Lung (tissue), 12 donors: ENCODE results near the gene GNL3L. TPM values are rescaled to one million over a fixed set of nuclear protein-coding genes. Genes with fewer than 3 reads are reported as not detected.

Source experiments
- ATAC-seq: fragments of 200-7000 bp; cut with Tn5 transposase; one replicate; pipeline ENCODE4 v1.9.1; 2020; ENCODE audit warnings: moderate number of reproducible peaks; ENCODE audit not compliant: insufficient read depth, low FRiP score
- DNase-seq, 3 donors: peaks; one replicate each; pipeline ENCODE4 v3.0.0-alpha.2; 2013 to 2017
- H3K27ac ChIP-seq, 2 donors: one replicate each; pipeline ENCODE4 v1.5.1; 2013; ENCODE audit warnings: mild to moderate bottlenecking in 2 of 2, moderate library complexity in 2 of 2, control low read depth in 1 of 2, inconsistent platforms in 1 of 2, low read depth in 1 of 2, low read length in 1 of 2
- H3K27me3 ChIP-seq, 3 donors: one replicate each; pipeline ENCODE4 v1.5.1; 2013; ENCODE audit warnings: low read length in 2 of 3; ENCODE audit not compliant: control insufficient read depth in 3 of 3, insufficient read depth in 3 of 3
- H3K36me3 ChIP-seq, 4 donors: one replicate each; pipeline ENCODE4 v1.5.1; 2013; ENCODE audit warnings: low read length in 4 of 4, mild to moderate bottlenecking in 1 of 4, moderate library complexity in 1 of 4; ENCODE audit not compliant: control insufficient read depth in 4 of 4, insufficient read depth in 4 of 4
- H3K4me1 ChIP-seq, 5 donors: one replicate each; pipeline ENCODE4 v1.5.1; 2013; ENCODE audit warnings: low read length in 5 of 5, mild to moderate bottlenecking in 2 of 5, moderate library complexity in 1 of 5; ENCODE audit not compliant: control insufficient read depth in 5 of 5, insufficient read depth in 5 of 5
- H3K4me3 ChIP-seq: one replicate; pipeline ENCODE4 v1.5.1; 2013; ENCODE audit warnings: mild to moderate bottlenecking, control low read depth, moderate library complexity
- H3K9ac ChIP-seq, 2 donors: one replicate each; pipeline ENCODE4 v1.5.1; 2013; ENCODE audit warnings: low read length in 2 of 2, control low read depth in 1 of 2; ENCODE audit not compliant: insufficient read depth in 1 of 2
- H3K9me3 ChIP-seq, 4 donors: one replicate each; pipeline ENCODE4 v1.5.1; 2013; ENCODE audit warnings: low read length in 3 of 4, mild to moderate bottlenecking in 1 of 4, moderate library complexity in 1 of 4; ENCODE audit not compliant: control insufficient read depth in 4 of 4, insufficient read depth in 3 of 4
- CTCF ChIP-seq: IDR thresholded peaks from 2 replicates; pipeline ENCODE4 v1.5.1; 2012; ENCODE audit warnings: mild to moderate bottlenecking; ENCODE audit errors: control extremely low read depth, extremely low read depth
- WGBS, 2 donors: extraction: QIAGEN DNeasy Blood & Tissue Kit; methylation state at CpG; one replicate each; pipeline ENCODE4 v1.1.7; 2013; 5-methylcytosine and 5-hydroxymethylcytosine counted together
- polyA plus RNA-seq, 2 donors: library from polyadenylated mRNA; stranded (reverse); fragments of 200-250 nt; gene quantifications; one replicate each; pipeline ENCODE4 v1.2.1, GENCODE V29; 2013
- total RNA-seq, 2 donors: library from RNA; depleted of rRNA in 1 of 2; stranded (reverse); fragments of >200 nt in 1 of 2; gene quantifications; one replicate each; pipeline ENCODE4 v1.2.1, GENCODE V29; 2014 to 2021
- donor health status: control.
- donor health status: control.
- donor health status: Bipolar disorder and iron deficiency.
- donor health status: healthy.
- donor health status: DM: yes; HTN: yes; CAD: no.

GNL3L gene
- total and polyA plus RNA-seq, 4 donors: 4.0 to 42.9 (median 23.1) TPM

DNA sequence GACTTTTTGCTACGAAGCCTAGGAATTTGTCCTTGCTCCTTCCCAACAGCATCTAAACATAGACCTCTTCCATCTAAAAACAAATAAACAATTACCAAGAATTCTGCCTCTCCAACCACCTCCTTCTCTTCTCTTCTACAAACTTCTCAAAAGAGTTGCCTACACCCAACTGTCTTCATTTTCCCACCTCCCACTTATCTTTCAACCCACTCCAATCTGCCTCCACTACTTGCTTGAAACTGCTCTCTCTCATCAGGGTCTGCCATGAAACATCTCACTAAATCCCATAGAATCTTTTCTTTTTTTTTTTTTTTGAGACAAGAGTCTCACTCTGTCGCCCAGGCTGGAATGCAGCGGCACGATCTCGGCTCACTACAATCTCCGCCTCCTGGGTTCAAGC lies 33.1 kb upstream of the GNL3L start:
- H3K9me3 ChIP-seq: peaks cover 0 to 3% (median 0%) of the 10 kb centered on the region in 4 donors
- H3K4me3 ChIP-seq: no peak overlapping the region
- peaks cover 0 to 16% (median 1%) of the 10 kb centered on the region in 5 donors for H3K4me1 ChIP-seq
- peaks cover 0 to 2% (median 0%) of the 10 kb centered on the region in 3 donors for H3K27me3 ChIP-seq
- 76 to 95% methylated on average over 6 of the region's 6 CpGs for WGBS, 2 donors
- ATAC-seq (no peak), DNase-seq (no peak)
- peak overlapping the region in 1 of 2 donors; percentile 75 for H3K9ac ChIP-seq
- no peak overlapping the region for H3K27ac ChIP-seq
- no peaks in the 10 kb centered on the region for H3K36me3 ChIP-seq
- no peak for TF ChIP-seq CTCF

- H3K27me3 ChIP-seq: no peaks in the 10 kb centered on the region
- no peaks in the 10 kb centered on the region for H3K9me3 ChIP-seq
- no peaks in the 10 kb centered on the region for H3K36me3 ChIP-seq
- H3K4me1 ChIP-seq: no peaks in the 10 kb centered on the region
- no peak overlapping the region for H3K9ac ChIP-seq
- no peak overlapping the region for H3K4me3 ChIP-seq
- no peak for ATAC-seq
- H3K27ac ChIP-seq: no peak overlapping the region
- 55 to 72% methylated on average over 4 of the region's 4 CpGs for WGBS, 2 donors
- no peak for TF ChIP-seq CTCF
- peak in 2 of 3 donors; percentile 27 to 37 for DNase-seq
Observed at GRCh38 chrX:54509400-54509799, 20.6 kb upstream of the GNL3L start.

DNA sequence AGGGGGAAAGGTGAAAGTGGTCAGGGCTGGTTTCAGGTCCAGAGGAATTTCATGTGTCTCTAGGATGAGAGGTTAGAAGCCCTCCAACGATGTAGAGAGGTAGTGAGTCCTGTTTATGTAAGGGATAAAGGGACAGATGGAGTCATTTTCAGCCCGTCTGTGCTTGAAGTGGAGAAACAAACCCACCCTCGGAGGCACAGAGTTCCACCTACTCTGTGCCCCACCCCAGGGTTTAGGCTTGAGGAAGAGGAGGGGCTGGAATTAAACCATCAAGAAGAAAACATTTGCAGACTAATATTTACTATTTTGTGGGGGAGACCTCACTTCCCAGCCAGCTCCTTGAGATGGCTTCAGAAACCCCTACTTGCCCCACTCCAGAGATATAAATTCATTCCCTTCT lies 868 bp upstream of the GNL3L start:
- ATAC-seq: no peak
- no peak overlapping the region for H3K4me3 ChIP-seq
- WGBS, 2 donors: 49 to 76% methylated on average over 3 of the region's 3 CpGs
- TF ChIP-seq CTCF: no peak
- peak overlapping the region in 1 of 2 donors; percentile 83 for H3K27ac ChIP-seq
- DNase-seq: no peak
- H3K36me3 ChIP-seq: no peaks in the 10 kb centered on the region
- H3K27me3 ChIP-seq: no peaks in the 10 kb centered on the region
- peaks cover 0 to 6% (median 1%) of the 10 kb centered on the region in 4 donors for H3K9me3 ChIP-seq
- H3K4me1 ChIP-seq: peaks cover 0 to 10% (median 4%) of the 10 kb centered on the region in 5 donors
- peak overlapping the region in 1 of 2 donors; percentile 81 for H3K9ac ChIP-seq

DNA sequence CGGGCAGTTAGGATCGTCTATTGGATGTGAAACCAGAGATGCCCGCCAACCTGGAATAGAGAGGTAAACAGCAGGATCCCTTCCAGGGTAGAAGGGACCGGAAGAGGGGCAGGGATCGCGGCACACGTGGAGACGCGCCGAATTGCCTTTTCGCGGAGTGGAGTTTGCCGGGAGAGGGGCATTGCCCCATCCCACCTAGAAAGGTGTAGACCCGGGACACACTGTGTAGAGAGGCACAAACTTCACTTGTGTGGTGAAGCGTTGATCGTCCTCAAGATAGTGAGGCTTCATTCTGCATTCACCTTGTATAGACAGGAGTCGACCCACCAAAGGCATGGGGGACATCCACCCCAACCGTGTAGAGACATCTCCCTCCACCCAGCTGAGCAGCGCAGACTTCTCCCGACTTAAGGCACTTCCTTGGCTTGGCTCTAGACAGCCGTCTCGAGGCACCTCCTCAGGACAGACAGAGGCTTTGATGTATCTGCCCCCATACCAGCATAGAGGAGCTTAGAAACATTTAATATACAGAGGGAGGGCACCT lies 410 bp downstream of the GNL3L start:
- Histone ChIP-seq H3K36me3 (no peaks in the 10 kb centered on the region), H3K27me3 (no peaks in the 10 kb centered on the region), H3K27ac (peak overlapping the region; percentile 57 to 62), H3K9me3 (peaks cover 0 to 6% (median 1%) of the 10 kb centered on the region in 4 donors), H3K9ac (peak overlapping the region; percentile 77 to 89), H3K4me1 (peaks cover 0 to 13% (median 4%) of the 10 kb centered on the region in 5 donors), H3K4me3 (peak overlapping the region; percentile 69)
- no peak for TF ChIP-seq CTCF
- no peak for ATAC-seq
- DNase-seq: peak in 1 of 3 donors; percentile 9
- 0 to 42% methylated on average over 20 to 22 of the region's 22 CpGs for WGBS, 2 donors
